ENCODE results near the gene CGREF1.

- TF ChIP-seq CTCF (IDR thresholded peaks at IDR 0.05; ENCODE audit: low read length) (no peak), EZH2 (optimal IDR thresholded peaks at IDR 0.05; ENCODE audit: low read depth, low read length) (no peak), EZH2phosphoT487 (IDR thresholded peaks at IDR 0.05; ENCODE audit: low read length) (no peak)
Observed at GRCh38 chr2:27053776-27054175, 65.2 kb downstream of the CGREF1 start.

All from MM.1S (cell line).